ENCODE measurements around the gene ZC3H13.

ZC3H13 gene

DNA sequence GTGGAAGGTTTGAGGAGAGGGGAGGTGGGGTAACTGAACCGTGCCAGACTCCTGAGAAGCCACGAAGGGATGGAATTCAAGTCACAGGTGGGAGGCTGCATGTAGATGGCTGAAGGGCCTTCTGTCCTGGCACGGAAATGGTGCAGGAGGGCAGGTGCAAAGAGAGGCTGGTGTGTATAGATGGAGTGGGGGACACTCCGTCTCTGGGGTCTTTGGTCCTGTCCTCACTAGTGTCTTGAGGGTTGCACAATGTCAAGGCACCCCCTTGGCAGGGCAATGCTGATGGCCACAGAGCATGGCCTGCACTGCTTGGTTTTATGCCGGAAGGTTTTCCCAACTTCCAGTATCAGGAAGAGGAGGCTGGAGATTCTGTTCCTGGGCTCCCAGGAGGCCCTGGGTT is 118.3 kb downstream of the ZC3H13 start:
- no peak for DNase-seq

DNA sequence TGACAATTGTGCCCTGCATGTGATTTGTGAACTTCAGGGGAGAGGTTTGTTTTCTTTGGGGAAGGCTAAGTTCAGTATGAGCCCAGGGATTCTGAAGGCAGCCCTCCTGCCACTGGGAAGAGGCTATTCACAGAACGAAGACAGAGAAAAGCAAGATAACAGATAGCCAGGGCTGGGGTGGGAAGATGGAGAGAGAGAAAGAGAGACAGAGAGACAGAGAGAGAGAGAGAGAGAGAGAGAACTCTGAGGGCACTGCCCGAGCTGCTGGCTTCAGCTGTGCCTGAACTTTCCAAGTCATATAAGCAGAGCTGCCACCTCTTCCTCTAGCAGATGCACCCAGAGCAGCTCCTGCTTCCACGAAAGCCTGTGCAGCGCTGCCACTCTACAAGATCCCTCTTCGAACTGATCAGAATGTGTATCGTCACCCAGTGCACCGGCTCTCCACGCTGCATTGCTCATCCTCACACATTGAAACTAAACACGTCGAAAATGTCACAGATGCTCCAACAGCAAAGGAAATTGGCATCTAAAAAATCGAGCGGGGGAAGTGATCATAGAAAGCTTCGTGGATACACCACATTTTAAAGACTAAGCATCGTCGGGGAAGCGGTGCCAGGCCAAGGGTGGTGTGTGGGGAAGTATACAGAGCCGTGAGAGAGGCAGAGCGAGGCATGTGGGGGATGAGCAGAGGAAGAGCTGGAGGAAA is 119.2 kb downstream of the ZC3H13 start:
- DNase-seq, result no peak

DNA sequence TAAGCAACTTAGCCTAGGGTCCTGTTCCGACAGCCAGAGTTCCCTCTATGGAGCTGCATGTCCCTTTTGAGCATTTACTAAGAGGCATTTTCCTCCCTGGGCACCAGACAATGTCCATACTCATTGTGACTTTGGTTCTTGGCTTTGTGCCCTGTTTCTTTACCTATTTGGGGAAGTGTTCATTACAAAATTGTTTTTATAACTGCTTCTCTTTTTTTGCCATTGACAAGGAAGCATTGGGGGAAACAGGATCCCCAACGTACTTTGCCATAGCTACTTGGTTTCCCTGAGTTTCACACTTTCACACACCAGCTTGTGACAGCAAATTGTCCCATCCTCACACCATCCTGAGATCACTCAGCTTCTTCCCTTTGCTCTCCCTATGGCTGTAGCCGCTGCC is 119.9 kb downstream of the ZC3H13 start:
- DNase-seq, result no peak

DNA sequence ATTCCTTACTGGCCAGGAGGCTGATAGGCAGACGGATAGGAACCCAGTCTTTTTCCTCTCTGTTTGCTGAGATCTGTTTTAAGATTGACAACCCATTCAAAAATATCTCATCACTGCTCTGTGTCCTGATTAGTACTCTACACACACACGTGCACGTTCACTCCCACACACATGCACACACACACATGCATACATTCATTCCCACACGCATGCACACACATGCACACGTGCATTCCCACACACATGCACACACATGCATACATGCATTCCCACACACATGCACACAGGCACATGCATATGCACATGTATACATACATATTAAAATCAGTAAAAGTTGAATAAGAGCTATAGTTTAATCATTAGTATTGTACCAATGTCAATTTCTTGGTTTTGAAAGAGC is 120.4 kb downstream of the ZC3H13 start:
- no peak for DNase-seq

DNA sequence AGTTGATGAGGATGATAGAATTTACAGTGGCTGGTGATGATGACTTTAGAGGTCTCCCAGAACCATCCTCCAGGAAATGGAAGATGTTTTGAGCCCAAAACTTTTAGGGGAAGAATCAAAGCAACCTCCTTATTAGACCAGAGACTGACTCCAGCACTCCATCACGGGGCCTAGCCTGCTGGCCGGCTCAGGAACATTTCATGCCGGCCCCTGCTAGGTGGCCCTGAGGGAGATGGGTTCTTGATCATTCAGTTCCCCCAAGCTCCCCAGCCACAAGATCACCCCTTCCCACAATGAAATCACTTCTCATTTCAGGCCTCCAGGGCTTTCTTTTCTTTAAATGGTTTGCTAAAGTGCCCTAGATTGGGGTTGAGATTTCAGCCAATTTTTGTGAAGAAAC is 121.3 kb downstream of the ZC3H13 start:
- no peak for DNase-seq

DNA sequence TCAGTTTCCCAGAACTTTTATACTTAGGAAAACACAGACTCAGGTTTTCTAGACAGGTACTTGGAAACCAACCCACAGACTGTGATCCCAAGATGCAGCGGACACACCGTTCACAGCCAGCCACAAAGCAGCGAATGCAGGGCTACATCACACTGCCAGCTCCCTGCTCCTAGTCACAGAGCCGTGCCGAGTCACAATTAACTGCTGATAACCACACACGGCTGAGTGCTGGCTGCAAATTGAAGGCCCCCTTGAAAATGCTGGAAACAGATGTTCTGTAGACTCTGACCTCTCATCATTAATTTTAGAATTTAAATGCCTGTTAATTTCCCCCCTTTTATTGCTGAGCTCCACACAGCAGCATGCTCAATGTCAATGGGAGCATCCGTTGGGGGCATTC is 122.4 kb downstream of the ZC3H13 start:
- DNase-seq, result no peak

DNA sequence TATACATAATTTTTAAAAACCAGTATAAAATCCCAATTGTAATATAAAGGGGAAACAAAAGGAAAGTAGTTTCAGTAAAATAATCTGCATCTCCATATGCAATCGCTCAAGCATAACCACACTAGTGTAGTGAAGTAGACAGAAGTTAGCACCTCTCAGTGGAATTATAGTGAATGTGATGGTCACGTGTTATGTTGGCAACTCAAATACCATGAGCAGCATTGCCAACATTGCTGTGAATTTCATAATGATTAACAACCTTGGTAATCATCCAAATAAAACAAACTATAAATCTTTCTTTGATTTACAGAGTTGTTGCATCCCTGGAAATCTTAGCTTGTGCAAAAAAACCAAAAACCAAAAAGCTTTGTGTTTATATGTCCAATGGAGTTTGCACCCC is 123.7 kb downstream of the ZC3H13 start:
- no peak for DNase-seq

DNA sequence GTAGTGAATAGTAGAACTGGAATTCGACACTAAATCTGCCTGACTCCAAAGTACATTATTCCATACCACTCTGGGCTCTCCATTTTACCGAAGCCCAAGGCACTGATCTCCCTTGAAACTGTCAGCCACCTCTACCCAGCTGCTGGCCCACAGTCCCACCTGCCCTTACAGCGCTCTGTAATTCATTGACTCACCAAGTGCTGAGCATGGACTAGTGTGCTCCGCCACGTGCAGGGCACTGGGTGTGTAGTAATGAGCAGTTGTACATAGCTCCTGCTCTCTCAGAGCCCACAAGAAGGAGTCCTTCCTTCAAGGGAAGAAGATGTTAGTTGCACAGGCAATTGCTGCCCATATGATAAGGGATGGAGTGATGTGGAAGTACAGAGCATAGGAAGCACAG is 124.4 kb downstream of the ZC3H13 start:
- DNase-seq, result no peak

DNA sequence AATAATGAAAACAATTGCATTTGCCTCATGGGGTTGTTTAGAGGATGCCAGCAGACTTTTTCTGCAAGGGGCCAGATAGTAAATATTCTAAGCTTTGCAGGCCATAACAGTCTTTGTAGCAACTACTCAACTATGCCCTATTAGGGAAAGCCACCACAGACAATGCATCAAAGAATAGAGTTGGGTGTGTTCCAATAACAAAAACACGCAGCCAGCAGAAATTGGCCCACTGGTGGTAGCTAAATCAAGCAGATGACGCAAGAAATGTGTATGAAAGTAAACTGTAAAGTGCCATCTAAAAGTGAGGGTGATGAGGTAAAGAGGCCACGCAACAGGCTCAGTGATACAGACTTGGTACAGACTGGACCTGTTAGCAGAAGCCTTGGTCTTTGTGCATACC is 125.8 kb downstream of the ZC3H13 start:
- DNase-seq, result no peak

DNA sequence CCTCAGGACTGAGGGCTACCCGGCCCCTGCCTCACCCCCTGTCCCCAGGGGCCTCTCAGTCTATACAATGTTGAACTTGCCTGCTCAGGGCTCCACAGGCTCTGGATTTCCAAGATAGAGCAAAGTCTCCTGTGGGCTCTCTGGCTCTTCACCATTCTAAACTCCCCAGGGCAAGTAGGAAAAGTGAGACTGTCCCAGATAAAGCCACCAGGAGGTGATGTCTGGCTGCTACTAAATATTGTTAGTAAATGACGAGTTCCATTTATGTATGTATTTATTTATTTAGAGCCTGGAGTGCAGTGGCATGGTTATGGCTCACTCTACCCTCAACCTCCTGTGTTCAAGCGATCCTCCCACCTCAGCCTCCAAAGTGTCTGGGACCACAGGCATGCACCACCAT is 127.4 kb downstream of the ZC3H13 start:
- no peak for DNase-seq

DNA sequence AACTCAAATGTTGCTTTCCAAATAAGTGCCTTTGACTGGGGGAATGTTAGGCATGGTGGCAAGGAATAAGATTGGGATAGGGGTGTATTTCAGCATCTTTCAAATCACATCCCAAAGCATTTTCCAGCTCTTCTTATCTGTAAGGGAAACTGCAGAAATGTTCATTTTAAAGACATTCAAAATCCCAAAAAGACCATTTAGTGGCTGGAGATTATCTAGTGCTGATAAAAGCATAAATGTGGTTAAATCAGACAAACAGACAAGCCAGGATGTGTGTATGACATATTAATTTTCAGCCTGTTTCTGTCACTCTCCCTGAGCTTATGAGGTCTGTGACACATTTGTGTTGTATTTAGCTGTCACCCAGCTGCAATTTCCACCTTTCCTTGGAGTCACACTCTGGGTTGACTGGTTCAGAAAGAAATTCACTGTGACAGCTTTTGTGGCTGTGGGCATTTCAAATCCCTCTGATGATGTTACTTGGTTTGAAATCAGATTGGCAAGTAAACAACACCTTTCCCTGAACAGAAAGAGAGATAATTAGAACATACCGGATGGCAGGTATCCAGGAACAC is 131.3 kb downstream of the ZC3H13 start:
- no peak for DNase-seq

DNA sequence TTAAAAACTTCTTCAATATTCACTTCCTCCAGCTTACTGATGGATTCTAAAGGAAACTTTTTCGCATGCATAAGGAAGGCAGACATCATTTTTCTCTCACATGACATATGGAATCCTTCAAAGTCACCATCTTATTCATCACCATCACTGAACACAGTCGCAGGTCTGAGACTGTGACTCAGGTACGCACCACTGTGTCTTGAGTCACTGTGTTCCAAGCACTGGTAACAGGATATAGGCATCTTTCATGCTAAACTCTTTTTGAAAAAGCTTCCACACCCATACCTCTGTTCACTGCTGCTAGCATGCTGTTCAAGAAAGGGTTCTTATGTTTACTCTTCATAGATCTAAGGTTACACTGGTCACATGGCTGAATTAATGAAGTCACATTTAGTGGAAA is 133.9 kb downstream of the ZC3H13 start:
- no peak for DNase-seq

DNA sequence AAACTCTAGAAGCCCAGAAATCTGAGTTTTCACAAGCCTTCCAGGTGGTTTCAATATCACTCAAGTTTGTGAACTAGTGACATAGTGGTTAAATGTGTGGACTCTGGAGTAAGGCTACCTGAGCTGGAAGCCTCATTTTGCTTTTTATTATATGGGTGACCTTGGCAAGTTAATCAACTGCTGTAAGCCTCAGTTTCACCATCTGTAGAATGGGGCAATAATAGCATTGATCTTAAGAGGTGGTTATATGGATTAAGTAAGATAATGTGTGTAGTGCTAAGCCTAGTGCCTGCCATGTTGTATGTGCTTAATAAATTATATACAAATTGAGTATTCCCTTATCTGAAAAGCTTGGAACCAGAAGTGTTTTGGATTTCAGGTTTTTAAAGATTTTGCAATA is 135.5 kb downstream of the ZC3H13 start:
- no peak for DNase-seq

DNA sequence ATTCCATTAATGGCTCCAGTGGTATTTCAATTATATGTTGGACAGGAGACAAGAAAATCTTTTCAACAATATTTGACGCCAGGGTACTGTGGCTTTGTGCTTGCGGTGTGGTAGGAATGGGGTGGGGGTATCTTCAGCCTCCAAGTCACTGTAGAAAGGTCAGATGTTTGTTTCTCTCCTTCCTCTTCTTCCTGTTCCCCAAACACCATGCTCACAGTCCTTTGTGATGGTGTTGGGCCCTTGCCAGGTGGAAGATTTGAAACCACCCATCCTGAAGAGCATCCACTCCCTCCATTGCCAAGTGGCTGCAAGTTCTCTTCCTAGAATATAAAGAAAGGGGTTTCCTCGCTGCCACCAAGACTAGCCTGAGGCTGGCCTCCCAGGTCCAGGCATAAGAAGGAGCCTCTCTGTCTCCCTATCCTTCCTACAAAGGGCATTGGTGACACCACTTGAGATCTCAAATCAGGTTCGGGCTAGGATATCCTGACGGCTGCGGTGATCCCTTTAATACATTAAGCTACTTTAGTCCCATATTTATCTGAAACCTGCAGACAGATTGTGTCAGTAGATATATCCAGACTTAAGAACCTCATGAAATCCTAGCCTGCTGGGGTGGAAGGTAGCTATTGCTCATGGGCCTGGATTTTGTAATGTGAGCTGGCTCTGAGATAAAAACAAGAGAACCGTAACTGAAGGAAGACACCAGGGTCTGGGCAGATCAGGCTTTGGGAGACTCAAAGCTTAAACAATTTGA is 136.7 kb downstream of the ZC3H13 start:
- DNase-seq, result no peak

DNA sequence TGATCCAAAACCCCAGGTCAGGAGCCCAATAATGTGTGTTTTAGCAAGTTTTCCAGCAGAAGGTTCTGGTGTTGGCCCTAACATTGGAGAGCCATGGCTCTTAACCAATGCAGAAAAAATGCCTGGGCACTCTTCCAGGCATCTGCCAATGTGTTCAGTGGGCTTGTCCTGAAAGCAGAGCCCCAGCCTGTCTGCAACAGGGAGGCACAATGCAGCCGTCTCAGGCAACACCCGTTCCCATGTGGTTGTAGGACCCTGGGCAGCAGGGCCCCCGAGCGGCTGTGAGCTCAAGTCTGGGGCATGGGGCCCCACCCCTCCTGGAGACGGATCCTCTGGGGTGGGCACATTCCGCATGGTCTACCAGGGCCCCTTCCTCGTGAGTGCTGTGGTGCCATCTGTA is 142.9 kb downstream of the ZC3H13 start:
- DNase-seq, result no peak

DNA sequence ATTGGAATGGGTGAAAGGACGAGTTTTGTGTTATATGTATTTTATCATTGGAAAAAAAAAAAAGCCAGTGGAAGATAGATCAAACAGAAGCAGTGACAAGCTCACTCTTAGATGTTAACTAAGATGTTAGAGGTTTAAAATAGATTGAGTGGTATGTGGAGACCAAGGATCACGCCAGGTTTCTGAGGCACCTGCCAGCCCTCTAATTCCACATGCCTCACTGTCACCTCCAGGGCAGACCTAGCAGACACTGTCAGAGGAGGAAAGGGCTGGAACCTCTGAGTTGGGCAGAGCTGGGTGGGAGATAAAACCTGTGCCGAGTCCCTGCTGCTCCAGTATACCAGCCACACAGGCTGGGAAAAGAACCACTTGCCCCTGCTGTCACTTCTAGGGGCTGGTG is 143.5 kb downstream of the ZC3H13 start:
- no peak for DNase-seq

DNA sequence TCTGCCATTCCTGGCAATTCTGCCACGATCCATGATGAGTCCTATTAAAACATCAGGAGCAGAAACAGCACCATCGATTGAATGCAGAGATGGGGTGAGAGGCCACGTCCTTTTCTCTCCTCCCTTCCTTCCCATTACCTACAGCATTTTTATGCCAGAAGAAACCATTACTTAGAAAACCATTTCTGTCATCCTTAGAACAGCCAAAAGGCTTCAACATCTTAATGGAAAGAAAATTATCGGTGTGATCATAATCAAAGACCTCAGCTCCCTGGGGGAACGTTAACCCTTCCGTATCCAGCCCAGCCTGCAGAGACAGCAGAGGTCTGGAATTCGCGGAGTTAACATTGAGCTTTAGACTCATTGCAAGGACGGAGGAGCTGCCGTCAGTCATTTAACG is 145.0 kb downstream of the ZC3H13 start:
- DNase-seq, result no peak

All from NCI-H1417 treated with DMSO at 0.1 percent for 48 hours (cell line).